SK-N-SH treated with all-trans-retinoic acid at 6 μM for 48 hours (cell line): ENCODE data around the gene TMEM45B.
"Not testable (repeated sequence)": the region's sequence is repeated elsewhere in the genome, so short reads cannot be mapped to it uniquely, and the experiment has no call there.

Experiments
- ARNTL ChIP-seq: fragments of 450-650 bp; formaldehyde crosslinking; IDR thresholded peaks from 2 replicates; pipeline ENCODE4 v1.5.0; 2020; ENCODE audit warnings: low read depth, mild to moderate bottlenecking, moderate library complexity, borderline replicate concordance
- CSDC2 ChIP-seq: fragments of 250-450 bp; sonication (Bioruptor Pico); IDR thresholded peaks from 2 replicates; pipeline ENCODE4 v1.5.0; 2020; ENCODE audit warnings: mild to moderate bottlenecking, moderate library complexity
- CSRNP3 ChIP-seq: fragments of 250-450 bp; sonication (Bioruptor Pico); IDR thresholded peaks from 2 replicates; pipeline ENCODE4 v1.5.1; 2021; ENCODE audit warnings: mild to moderate bottlenecking, moderate library complexity
- ESRRG ChIP-seq: fragments of 250-450 bp; sonication (Bioruptor Pico); IDR thresholded peaks from 2 replicates; pipeline ENCODE4 v1.6.1; 2021; ENCODE audit warnings: mild to moderate bottlenecking
- ISL1 ChIP-seq: fragments of 250-450 bp; sonication (Bioruptor Pico); IDR thresholded peaks from 2 replicates; pipeline ENCODE4 v2.1.2; 2022; ENCODE audit warnings: mild to moderate bottlenecking, moderate library complexity
- RARB ChIP-seq: fragments of 250-450 bp; sonication (Bioruptor Pico); IDR thresholded peaks from 2 replicates; pipeline ENCODE4 v1.8.0; 2021; ENCODE audit warnings: mild to moderate bottlenecking, moderate library complexity
- SNAI2 ChIP-seq: fragments of 250-450 bp; sonication (Bioruptor Pico); IDR thresholded peaks from 2 replicates; pipeline ENCODE4 v1.5.0; 2020; ENCODE audit warnings: mild to moderate bottlenecking, moderate library complexity
- TSHZ2 ChIP-seq: fragments of 250-450 bp; sonication (Bioruptor Pico); IDR thresholded peaks from 2 replicates; pipeline ENCODE4 v1.5.0; 2020; ENCODE audit warnings: mild to moderate bottlenecking, moderate library complexity
- ZC3H10 ChIP-seq: fragments of 250-450 bp; sonication (Bioruptor Pico); IDR thresholded peaks from 2 replicates; pipeline ENCODE4 v1.5.1; 2021; ENCODE audit warnings: mild to moderate bottlenecking, moderate library complexity
- ZFP30 ChIP-seq: fragments of 450-650 bp; formaldehyde crosslinking; IDR thresholded peaks from 2 replicates; pipeline ENCODE4 v1.5.0; 2022; ENCODE audit warnings: mild to moderate bottlenecking, moderate library complexity
- ZNF8 ChIP-seq: fragments of 450-650 bp; formaldehyde crosslinking; IDR thresholded peaks from 2 replicates; pipeline ENCODE4 v1.5.0; 2020; ENCODE audit warnings: mild to moderate bottlenecking, moderate library complexity
- TF ChIP-seq, protein P1 (sequence below): fragments of 250-450 bp; sonication (Bioruptor Pico); IDR thresholded peaks from 2 replicates; pipeline ENCODE4 v1.5.1; 2020; ENCODE audit warnings: low read depth, mild to moderate bottlenecking, moderate library complexity
- TF ChIP-seq, protein P2 (sequence below): fragments of 250-450 bp; sonication (Bioruptor Pico); IDR thresholded peaks from 2 replicates; pipeline ENCODE4 v1.8.0; 2020; ENCODE audit warnings: mild to moderate bottlenecking, moderate library complexity, borderline replicate concordance

DNA sequence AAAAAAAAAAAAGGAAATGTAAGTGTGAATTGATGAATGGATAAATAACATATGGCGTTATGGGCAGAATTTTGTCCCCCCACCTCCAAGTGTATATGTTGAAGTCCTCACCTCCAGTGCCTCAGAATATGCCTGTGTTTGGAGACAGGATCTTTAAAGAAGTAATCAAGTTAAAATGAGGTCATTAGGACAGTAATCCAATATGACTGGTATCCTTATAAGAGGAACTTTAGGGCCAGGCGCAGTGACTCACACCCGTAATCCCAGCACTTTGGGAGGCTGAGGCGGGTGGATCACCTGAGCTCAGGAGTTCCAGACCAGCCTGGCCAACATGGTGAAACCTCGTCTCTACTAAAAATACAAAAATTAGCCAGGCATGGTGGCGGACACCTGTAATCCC lies 17.6 kb downstream of the TMEM45B start:
- not testable (repeated sequence) for TF ChIP-seq CSRNP3; ESRRG; SNAI2 (CRISPR knock-in tag); ZC3H10 (CRISPR knock-in tag); ZNF8 (CRISPR knock-in tag); ARNTL; RARB (CRISPR knock-in tag); ZFP30 (CRISPR knock-in tag); TSHZ2 (CRISPR knock-in tag); ISL1; CSDC2 (CRISPR knock-in tag)
- TF ChIP-seq, protein P1, sequence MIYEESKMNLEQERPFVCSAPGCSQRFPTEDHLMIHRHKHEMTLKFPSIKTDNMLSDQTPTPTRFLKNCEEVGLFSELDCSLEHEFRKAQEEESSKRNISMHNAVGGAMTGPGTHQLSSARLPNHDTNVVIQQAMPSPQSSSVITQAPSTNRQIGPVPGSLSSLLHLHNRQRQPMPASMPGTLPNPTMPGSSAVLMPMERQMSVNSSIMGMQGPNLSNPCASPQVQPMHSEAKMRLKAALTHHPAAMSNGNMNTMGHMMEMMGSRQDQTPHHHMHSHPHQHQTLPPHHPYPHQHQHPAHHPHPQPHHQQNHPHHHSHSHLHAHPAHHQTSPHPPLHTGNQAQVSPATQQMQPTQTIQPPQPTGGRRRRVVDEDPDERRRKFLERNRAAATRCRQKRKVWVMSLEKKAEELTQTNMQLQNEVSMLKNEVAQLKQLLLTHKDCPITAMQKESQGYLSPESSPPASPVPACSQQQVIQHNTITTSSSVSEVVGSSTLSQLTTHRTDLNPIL (CRISPR knock-in tag) = not testable (repeated sequence)
- TF ChIP-seq, protein P2, sequence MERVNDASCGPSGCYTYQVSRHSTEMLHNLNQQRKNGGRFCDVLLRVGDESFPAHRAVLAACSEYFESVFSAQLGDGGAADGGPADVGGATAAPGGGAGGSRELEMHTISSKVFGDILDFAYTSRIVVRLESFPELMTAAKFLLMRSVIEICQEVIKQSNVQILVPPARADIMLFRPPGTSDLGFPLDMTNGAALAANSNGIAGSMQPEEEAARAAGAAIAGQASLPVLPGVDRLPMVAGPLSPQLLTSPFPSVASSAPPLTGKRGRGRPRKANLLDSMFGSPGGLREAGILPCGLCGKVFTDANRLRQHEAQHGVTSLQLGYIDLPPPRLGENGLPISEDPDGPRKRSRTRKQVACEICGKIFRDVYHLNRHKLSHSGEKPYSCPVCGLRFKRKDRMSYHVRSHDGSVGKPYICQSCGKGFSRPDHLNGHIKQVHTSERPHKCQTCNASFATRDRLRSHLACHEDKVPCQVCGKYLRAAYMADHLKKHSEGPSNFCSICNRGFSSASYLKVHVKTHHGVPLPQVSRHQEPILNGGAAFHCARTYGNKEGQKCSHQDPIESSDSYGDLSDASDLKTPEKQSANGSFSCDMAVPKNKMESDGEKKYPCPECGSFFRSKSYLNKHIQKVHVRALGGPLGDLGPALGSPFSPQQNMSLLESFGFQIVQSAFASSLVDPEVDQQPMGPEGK (CRISPR knock-in tag) = not testable (repeated sequence)
